ENCODE data around the gene PPP4C.

Gene PPP4C

DNA sequence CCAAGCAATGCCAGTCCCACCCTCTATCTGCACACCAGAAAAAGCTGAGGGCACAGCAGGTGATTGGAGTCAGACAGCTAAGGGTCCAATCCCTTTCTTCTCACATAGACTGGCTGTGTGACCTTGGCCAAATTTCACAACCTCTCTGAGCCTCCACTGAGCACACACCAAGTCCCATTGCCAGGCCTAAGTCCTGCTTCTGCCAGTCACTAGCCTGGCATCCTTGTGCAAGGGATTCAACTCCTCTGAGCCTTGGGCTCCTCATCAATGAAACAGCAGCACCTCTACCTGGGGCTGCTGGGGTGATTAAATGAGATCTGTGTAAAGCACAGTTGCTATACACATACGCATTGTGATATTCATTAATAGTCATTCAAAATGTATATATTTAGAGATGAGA is 29.2 kb upstream of the PPP4C start:
- FAIRE-seq (no peak), DNase-seq (ENCODE audit: insufficient read length, low spot score) (no peak)
- TF ChIP-seq POLR2A (IDR thresholded peaks at IDR 0.05; ENCODE audit: low read depth, low read length) = no peak

DNA sequence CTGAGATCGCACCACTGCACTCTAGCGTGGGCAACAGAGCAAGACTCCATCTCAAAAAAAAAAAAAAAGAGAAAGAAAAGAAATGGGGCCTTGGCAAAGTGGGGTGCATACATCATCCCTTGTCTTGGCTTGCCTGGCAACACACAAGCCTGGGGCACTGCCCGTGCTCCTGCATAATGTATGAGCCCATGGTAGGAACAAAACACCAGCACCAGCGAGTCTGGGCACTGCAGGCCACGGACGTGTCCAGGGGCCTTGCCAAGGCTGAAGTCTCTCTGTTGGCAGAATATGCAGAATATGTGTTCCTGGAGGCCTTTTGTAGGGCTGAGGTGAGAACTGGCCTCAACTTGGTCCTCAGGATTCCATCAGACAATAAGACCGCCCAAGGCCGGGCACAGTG is 25.9 kb upstream of the PPP4C start:
- TF ChIP-seq POLR2A (IDR thresholded peaks at IDR 0.05; ENCODE audit: low read depth, low read length) = no peak
- DNase-seq (ENCODE audit: insufficient read length, low spot score) (no peak), FAIRE-seq (no peak)

DNA sequence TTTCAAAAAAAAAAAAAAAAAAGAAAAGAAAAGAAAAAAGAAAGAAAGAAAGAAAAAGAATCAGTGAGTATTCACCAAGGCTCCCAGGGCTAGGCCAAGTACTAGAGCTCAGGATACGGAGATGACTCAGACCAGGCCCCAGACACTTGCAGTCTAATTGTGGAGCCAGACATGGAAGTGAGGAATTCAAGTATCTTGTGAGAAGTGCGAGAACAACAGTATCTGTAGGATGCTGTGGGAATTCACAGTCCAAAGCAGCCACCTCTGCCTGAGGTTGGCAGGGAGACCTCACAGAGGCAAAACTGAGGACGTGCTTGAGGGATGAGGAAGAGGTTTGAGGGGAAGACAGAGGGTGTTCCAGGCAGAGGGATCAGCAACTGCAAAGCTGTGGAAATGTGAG is 24.3 kb upstream of the PPP4C start:
- peak; percentile 87 for DNase-seq (ENCODE audit: insufficient read length, low spot score)
- 0 out of 2 replicates have a peak, but pooled peaks have one; percentile 21 for TF ChIP-seq POLR2A (IDR thresholded peaks at IDR 0.05; ENCODE audit: low read depth, low read length)
- peak; percentile 27 for FAIRE-seq

DNA sequence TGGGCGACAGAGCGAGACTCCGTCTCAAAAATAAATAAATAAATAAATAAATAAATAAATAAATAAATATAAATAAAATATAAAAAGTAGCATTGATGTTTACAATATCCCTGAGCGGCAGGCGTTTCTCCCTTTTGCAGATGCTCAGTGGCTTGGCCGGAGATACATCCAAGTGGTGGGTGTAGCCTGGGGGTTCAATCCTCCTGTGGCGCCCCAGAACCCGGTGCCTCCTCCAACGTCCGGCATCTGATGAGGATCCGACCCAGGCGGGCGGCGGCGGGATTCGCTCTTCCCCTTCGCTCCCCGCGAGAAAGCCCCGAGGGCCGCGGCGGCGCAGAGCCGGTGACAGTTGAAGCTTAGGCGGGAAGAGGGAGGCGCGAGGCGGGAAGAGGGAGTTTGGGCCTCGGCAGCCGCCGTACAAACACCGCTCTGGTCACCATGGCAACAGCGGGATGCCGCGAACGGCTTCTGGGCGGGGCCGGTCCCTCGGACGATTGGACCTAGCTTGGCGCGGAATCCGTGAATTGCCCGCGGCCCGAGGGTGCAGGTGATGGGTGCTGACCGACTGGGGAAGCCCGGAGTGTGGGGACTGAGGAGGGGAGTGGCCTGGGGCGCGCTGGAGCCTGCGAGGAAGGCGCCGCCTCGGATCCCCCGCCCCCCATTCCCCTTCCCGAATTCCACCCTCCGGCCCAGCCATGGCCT is 23.0 kb upstream of the PPP4C start:
- TF ChIP-seq POLR2A (IDR thresholded peaks at IDR 0.05; ENCODE audit: low read depth, low read length) = no peak
- no peak for FAIRE-seq
- DNase-seq (ENCODE audit: insufficient read length, low spot score) = peak; percentile 85

DNA sequence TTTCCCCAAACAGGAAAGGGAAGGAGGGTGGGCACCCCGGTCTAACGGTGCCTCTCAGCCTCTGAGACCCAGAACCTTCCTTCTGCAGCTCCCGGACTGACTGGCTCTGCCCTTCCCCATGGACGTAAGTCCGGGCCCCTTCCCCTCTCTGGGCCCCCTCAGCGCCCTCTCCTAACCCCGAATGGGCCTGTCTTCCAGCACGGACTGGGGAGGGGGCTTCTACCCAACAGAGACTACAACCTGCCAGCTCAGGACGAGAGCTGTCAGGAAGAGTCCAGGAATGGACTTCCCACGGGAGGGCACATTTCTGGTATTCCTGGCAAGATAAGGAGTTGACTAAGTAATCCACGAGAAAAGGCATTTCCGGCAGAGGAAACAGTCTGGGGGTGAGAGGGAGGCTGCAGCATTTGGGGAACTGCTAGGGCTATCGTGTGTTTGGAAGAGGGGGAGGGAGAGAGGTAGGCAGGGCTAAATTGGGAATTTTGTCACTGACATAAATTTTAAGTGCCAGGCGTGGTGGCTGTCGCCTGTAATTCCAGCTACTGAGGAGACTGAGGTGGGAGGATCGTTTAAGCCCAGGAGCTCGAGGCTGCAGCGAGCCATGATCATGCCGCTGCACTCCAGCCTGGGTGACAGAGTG is 22.3 kb upstream of the PPP4C start:
- FAIRE-seq = no peak
- DNase-seq (ENCODE audit: insufficient read length, low spot score) = peak; percentile 70
- peak; percentile 37; the same call in 1 of the 2 replicates for TF ChIP-seq POLR2A (IDR thresholded peaks at IDR 0.05; ENCODE audit: low read depth, low read length)

DNA sequence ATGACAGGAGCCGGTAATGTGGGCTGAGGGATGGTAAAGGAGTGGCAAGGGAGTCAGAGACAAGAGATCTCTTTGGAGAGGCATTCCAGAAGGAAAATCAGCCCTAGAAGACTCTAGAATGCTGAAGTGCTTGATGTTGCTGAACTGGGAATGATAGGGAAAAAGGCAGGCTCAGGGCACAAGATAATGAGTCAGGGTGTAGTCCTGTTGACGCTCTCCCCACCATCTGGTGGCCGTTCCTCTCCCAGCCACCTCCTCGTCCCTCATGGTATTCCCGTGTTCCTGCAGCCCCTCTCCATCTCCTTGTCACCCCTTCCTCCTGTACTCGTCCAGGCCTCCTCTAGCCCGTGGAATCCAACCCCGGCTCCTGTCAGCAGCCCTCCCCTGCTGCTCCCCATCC is 21.3 kb upstream of the PPP4C start:
- FAIRE-seq = no peak

DNA sequence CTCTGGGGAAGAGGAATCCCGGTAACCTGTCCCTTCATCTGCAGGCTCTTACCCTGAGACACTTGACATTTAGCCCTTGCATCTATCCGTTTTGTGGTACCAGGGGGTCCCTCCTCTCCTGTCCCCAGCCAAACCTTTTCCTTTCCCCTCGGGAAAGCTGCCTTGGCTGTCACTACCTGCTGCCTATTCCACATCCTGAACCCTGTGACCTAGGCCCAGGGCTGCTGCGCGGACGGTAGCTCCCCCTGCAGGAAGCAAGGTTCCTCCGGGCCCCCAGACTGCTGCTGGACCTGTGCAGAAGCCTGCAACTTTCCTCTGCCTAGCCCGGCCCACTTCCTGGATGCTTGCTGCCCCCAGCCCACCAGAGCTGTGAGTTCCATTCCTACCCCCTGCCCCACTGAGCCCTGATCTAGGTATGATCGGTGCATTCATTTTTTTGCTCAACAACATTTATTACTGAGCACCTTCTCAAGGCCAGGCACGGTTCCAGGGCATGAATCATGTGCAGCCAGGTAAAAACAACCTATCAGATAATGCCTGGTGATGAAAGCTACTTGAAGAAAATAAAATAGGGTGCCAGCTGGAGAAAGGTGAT is 20.7 kb upstream of the PPP4C start:
- DNase-seq (ENCODE audit: insufficient read length, low spot score) = no peak
- TF ChIP-seq POLR2A (IDR thresholded peaks at IDR 0.05; ENCODE audit: low read depth, low read length) = no peak
- no peak for FAIRE-seq

More for the DNA sequence above, 21.3 kb upstream of the PPP4C start:
- DNase-seq (ENCODE audit: insufficient read length, low spot score) = no peak
- TF ChIP-seq POLR2A (IDR thresholded peaks at IDR 0.05; ENCODE audit: low read depth, low read length) = no peak

DNA sequence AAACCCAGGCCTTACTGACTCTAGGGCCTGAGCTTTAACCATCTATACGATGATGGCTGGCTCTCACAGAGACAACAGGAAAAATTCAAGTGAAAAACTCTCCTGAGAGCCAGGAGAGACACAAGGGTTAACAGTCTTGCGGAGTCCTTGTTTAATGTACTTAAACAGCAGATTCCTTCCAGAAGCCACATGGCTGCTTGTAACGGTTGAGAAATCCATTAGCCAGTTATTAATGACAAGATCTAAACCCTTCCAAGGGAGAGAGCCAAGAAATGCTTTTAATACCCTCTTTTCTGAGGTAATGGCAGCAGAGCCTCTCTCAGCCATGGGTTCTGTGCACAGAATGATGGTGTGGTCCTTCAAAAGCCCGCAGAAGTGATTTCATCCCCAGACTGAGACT is 15.4 kb upstream of the PPP4C start:
- DNase-seq (ENCODE audit: insufficient read length, low spot score) (no peak), FAIRE-seq (no peak)
- no peak for TF ChIP-seq POLR2A (IDR thresholded peaks at IDR 0.05; ENCODE audit: low read depth, low read length)

DNA sequence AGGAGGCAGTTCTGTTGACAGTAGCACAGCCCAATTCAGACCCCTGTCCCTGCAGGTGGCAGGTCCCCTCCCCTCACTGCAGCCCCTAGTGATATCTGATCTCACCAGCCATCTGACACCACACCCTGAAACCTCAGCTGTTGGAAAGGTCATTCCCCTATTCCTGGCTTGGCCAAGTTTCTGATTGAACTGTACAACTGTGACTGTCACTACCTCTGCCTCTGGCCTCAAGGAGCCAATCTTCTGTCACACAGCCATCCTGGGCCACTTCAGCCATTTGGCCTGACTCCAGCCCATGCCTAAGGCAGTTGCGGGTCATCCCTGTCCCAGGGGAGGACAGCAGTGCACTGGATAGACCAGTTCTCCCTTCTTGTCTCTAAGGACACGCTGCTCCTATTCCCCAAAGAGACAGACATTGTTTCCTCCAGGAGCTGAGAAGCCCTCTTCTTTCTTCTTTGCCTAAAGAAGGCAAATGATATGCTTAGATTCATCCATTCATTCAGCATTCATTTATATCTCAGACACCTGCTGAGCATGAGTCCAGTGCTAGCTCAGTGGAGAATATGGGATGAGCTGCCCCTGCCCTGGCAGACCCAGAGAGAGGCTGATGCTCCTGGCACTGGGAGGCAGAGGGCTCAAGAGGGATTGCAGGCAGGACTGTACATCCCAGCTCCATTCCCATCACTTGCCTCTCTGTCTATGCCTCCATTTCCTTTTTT is 14.8 kb upstream of the PPP4C start:
- DNase-seq (ENCODE audit: insufficient read length, low spot score) (no peak), FAIRE-seq (no peak)
- no peak for TF ChIP-seq POLR2A (IDR thresholded peaks at IDR 0.05; ENCODE audit: low read depth, low read length)

DNA sequence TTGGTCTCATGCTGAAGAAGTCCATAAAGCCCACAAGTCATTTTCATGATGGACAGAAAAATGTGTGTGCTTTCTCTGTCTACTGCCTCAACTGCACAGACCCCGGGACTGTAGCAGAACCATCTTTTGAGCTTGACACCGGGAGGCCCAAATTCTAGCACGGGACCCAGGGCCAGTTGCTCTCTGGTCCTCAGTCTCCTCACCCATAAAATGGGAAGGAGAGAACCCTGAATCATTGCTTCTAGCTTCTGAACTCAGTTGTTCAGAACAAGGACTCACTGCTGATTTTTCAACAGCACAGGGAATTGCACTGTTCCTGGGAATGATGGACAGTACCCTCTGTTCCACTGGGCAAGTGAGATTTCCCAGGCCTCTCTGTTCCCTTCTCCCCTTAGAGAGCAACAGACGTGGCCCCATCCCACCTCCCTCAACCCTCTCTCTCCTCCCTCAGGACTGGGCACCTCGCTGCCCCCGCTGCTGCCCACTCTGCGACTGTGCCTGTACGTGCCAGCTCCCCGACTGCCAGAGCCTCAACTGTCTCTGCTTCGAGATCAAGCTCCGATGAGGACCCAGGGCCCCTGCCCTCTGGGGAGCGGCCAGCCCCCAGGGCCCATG is 12.4 kb upstream of the PPP4C start:
- no peak for FAIRE-seq

DNA sequence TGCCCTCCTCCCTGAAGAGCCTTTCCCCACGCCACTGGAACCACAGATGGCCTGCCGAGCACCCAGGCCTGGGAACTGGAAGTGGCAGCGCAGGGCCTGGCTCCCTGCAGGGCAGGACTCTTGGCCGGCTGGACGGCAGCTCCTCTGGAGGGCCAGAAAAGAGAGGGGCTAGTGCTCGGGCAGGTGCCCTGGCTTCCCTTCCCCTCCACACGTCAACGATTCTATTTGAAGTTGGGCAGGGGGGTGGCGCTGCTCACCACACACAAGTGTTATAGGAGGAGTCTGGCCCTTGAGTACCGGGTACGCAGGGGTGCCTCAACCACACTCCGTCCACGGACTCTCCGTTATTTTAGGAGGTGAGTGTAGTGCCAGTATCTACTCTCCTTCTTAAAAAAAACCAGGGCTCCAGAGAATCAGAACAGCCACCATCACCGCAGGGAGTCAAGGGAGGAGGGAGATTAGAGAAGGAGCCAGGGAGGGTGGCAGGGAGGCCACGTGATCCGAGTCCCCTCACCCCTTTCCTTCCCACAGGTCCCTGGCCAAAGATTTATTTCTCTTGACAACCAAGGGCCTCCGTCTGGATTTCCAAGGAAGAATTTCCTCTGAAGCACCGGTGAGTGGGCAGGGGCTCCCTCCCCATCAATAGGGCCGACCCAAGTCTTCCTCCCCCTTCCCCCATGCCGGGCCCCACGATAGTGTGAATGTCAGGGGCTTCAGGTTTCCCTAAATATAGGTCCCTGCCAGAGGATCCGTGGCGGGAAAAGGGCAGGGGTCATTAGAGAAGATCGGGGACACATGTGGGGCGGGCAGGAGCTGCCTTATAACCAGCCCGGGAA is 11.7 kb upstream of the PPP4C start:
- DNase-seq (ENCODE audit: insufficient read length, low spot score) (no peak), FAIRE-seq (no peak)
- TF ChIP-seq POLR2A (IDR thresholded peaks at IDR 0.05; ENCODE audit: low read depth, low read length) = no peak

More for the DNA sequence above, 12.4 kb upstream of the PPP4C start:
- TF ChIP-seq POLR2A (IDR thresholded peaks at IDR 0.05; ENCODE audit: low read depth, low read length) = no peak
- no peak for DNase-seq (ENCODE audit: insufficient read length, low spot score)

DNA sequence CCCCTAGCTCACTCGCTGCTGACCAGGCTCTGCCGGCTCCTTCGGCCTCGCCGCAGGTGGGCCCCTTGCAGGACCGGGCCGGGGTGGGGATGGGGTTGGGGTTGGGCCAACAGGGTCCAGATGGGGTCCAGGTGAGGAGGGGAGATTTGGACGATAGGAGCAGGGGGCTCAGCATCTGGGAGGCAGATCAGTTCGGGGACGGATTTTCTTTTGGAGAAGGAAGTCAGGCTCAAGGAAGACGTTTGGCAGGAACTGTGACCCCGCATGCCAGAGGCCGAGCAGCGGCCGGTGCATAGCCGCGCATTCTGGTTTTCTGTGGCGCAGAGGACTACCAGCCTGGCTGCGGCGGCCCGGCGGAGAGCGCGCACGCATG is 11.1 kb upstream of the PPP4C start:
- FAIRE-seq (no peak), DNase-seq (ENCODE audit: insufficient read length, low spot score) (no peak)
- TF ChIP-seq POLR2A (IDR thresholded peaks at IDR 0.05; ENCODE audit: low read depth, low read length) = no peak

All from H54 (cell line).